HepG2 (cell line): Measurements from ENCODE around the gene FALEC. TPM values are rescaled to one million over a fixed set of nuclear protein-coding genes. Genes with fewer than 3 reads are reported as not detected.

Experiments used
- ATF7-NPFF ChIP-seq: sonication (generic); formaldehyde crosslinking; IDR thresholded peaks from 2 replicates; pipeline ENCODE4 v1.8.1; 2023; ENCODE audit warnings: mild to moderate bottlenecking, low read depth, missing genetic modification reagents, moderate library complexity
- CAMTA2 ChIP-seq: sonication (generic); formaldehyde crosslinking; IDR thresholded peaks from 2 replicates; pipeline ENCODE4 v1.4.0; 2020; ENCODE audit warnings: mild to moderate bottlenecking, missing genetic modification reagents, borderline replicate concordance
- CBX2 ChIP-seq, 2 experiments: fragments of 200-600 bp in 1 of 2; sonication (generic); formaldehyde crosslinking in 1 of 2; IDR thresholded peaks; 2 replicates each; pipeline versions ENCODE4 v1.7.0 to v1.8.1; 2018 to 2022; ENCODE audit warnings: low read depth in 2 of 2, low read length in 1 of 2, mild to moderate bottlenecking in 1 of 2, missing genetic modification reagents in 1 of 2
- EED ChIP-seq: sonication (generic); formaldehyde crosslinking; IDR thresholded peaks from 2 replicates; pipeline ENCODE4 v1.5.0; 2020; ENCODE audit warnings: mild to moderate bottlenecking, missing genetic modification reagents
- GATA4 ChIP-seq: sonication (generic); IDR thresholded peaks from 2 replicates; pipeline ENCODE4 v1.6.1; 2016; ENCODE audit warnings: antibody characterized with exemption, low read depth, borderline replicate concordance
- GZF1 ChIP-seq: sonication (generic); formaldehyde crosslinking; IDR thresholded peaks from 2 replicates; pipeline ENCODE4 v1.5.1; 2020; ENCODE audit warnings: mild to moderate bottlenecking, missing genetic modification reagents
- HOXA7 ChIP-seq: sonication (generic); formaldehyde crosslinking; IDR thresholded peaks from 2 replicates; pipeline ENCODE4 v1.8.1; 2022; ENCODE audit warnings: mild to moderate bottlenecking, missing genetic modification reagents, moderate library complexity
- KLF15 ChIP-seq: sonication (generic); formaldehyde crosslinking; IDR thresholded peaks from 2 replicates; pipeline ENCODE4 v1.8.1; 2023; ENCODE audit warnings: borderline replicate concordance, mild to moderate bottlenecking, inconsistent platforms, missing genetic modification reagents, mixed read lengths
- KLF16 ChIP-seq, 2 experiments: sonication (generic) in 1 of 2; formaldehyde crosslinking in 1 of 2; IDR thresholded peaks; 2 replicates each; pipeline versions ENCODE4 v1.6.1 to v1.8.0; 2016 to 2023; ENCODE audit warnings: missing genetic modification reagents in 2 of 2, missing compliant biosample characterization in 1 of 2
- KLF6 ChIP-seq: IDR thresholded peaks from 2 replicates; pipeline ENCODE4 v1.8.0; 2016; ENCODE audit warnings: missing biosample characterization, missing genetic modification reagents
- NCOR1 ChIP-seq: fragments of 200-600 bp; sonication (generic); IDR thresholded peaks from 2 replicates; pipeline ENCODE4 v1.7.0; 2017; ENCODE audit warnings: antibody characterized with exemption, low read length, borderline replicate concordance
- NRL ChIP-seq: sonication (generic); formaldehyde crosslinking; IDR thresholded peaks from 2 replicates; pipeline ENCODE4 v1.5.0; 2020; ENCODE audit warnings: missing genetic modification reagents, mild to moderate bottlenecking, moderate library complexity, borderline replicate concordance
- POLR2AphosphoS5 ChIP-seq: IDR thresholded peaks from 2 replicates; pipeline ENCODE4 v1.6.1; 2012; ENCODE audit warnings: low read depth, low read length
- RBM39 ChIP-seq: fragments of 200-400 bp; formaldehyde crosslinking; IDR thresholded peaks from one replicate; pipeline ENCODE4 v1.6.1; 2018; ENCODE audit warnings: antibody characterized with exemption, mild to moderate bottlenecking, low read depth, low read length; ENCODE audit not compliant: poor library complexity, severe bottlenecking
- REPIN1 ChIP-seq: sonication (generic); formaldehyde crosslinking; IDR thresholded peaks from 2 replicates; pipeline ENCODE4 v1.8.0; 2022; ENCODE audit warnings: missing genetic modification reagents, low read depth, mild to moderate bottlenecking, borderline replicate concordance
- SIX1 ChIP-seq: sonication (generic); formaldehyde crosslinking; IDR thresholded peaks from 2 replicates; pipeline ENCODE4 v1.4.0; 2020; ENCODE audit warnings: missing genetic modification reagents, borderline replicate concordance
- ZNF335 ChIP-seq: sonication (generic); formaldehyde crosslinking; IDR thresholded peaks from 2 replicates; pipeline ENCODE4 v1.4.0; 2020; ENCODE audit warnings: missing genetic modification reagents
- ZNF616 ChIP-seq: sonication (generic); formaldehyde crosslinking; IDR thresholded peaks from 2 replicates; pipeline ENCODE4 v1.5.0; 2020; ENCODE audit warnings: low read depth, mild to moderate bottlenecking, missing genetic modification reagents
- ZNF768 ChIP-seq: sonication (generic); formaldehyde crosslinking; IDR thresholded peaks from 2 replicates; pipeline ENCODE4 v1.4.0; 2020; ENCODE audit warnings: missing genetic modification reagents
- polyA plus RNA-seq, 8 experiments: library from polyadenylated mRNA; depleted of rRNA in 3 of 8; stranded (reverse) in 7 of 8; unstranded in 1 of 8; fragments of >200 nt; fragmentation: Illumina TruSeq in 4 of 8; extraction: Trizol in 4 of 8; gene quantifications; 2 replicates each; pipeline versions ENCODE4 v1.2.1 to v1.2.3, GENCODE V29; 2011 to 2016; ENCODE audit warnings: low read depth in 4 of 8, missing spikeins in 1 of 8, mixed read lengths in 1 of 8; ENCODE audit not compliant: insufficient read depth in 1 of 8
- total RNA-seq, 5 experiments: library from RNA; depleted of rRNA; stranded (reverse); fragments of >200 nt; fragmentation: Illumina TruSeq; extraction: Trizol; gene quantifications; 2 replicates each; pipeline ENCODE4 v1.2.3, GENCODE V29; 2016; ENCODE audit warnings: low read depth in 1 of 5
- TF ChIP-seq, protein P1 (sequence below): sonication (generic); formaldehyde crosslinking; IDR thresholded peaks from 2 replicates; pipeline ENCODE4 v1.5.0; 2020; ENCODE audit warnings: missing genetic modification reagents, mild to moderate bottlenecking, borderline replicate concordance
- TF ChIP-seq, protein P2 (sequence below): IDR thresholded peaks from 2 replicates; pipeline ENCODE4 v1.6.1; 2018; ENCODE audit warnings: missing genetic modification reagents, mild to moderate bottlenecking, missing compliant biosample characterization
- TF ChIP-seq, protein P3 (sequence below): sonication (generic); formaldehyde crosslinking; conservative IDR thresholded peaks from 2 replicates; pipeline ENCODE4 v1.8.0; 2022; ENCODE audit warnings: missing genetic modification reagents
- TF ChIP-seq, protein P4 (sequence below), 2 experiments: fragments of 450-650 bp in 1 of 2; sonication (generic) in 1 of 2; formaldehyde crosslinking; IDR thresholded peaks; 2 replicates each; pipeline versions ENCODE4 v1.5.0 to v1.8.0; 2020 to 2022; ENCODE audit warnings: mild to moderate bottlenecking in 1 of 2, missing genetic modification reagents in 1 of 2

Gene FALEC
- total and polyA plus RNA-seq, 2 of the 13 experiments (the other 11 are each of a cell fraction or from before 2014, with no cell fraction given), result 0.33 to 0.71 TPM

DNA sequence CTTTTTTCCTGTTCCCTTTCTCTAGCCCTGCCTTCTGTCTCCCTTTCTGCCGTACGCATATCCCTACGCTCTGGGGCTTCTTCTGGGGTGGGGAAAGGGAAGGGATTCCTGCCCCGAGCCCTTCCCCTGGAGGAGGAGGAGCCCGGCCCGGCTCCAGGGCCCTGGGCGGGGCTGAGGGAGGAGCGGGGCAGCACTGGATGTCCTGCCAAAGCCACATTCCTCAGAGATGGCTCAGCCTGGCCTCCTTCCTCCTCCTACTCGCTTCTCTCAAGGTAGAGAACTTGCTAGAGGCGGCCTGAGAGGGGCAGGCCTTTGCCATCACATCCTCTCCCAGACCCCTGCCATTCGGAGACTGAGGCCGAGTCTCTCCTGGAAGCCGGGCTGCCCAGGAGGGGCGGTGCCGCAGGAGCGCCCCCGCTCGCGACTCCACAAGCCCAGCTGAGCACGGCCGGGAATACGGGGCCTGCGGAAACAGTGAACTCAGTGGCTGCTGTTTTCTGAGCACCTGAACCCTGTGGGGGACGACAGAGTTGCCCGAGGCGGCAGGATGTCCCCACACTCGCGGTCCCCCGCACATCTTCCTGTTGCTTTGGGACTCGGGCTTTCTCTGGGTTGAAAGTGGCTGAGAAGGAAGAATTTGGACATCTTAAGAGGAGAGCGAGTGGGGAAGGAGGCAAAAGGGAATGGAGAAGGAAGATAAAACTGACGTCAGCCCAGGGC is 45.9 kb downstream of the FALEC start (continued):
- TF ChIP-seq, protein P1, sequence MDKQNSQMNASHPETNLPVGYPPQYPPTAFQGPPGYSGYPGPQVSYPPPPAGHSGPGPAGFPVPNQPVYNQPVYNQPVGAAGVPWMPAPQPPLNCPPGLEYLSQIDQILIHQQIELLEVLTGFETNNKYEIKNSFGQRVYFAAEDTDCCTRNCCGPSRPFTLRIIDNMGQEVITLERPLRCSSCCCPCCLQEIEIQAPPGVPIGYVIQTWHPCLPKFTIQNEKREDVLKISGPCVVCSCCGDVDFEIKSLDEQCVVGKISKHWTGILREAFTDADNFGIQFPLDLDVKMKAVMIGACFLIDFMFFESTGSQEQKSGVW (CRISPR knock-in tag), result no peak
- 0 out of 2 replicates have a peak, but pooled peaks have one; percentile 43 for TF ChIP-seq ATF7-NPFF
- TF ChIP-seq CAMTA2 (CRISPR knock-in tag), result no peak
- no peak for TF ChIP-seq EED (CRISPR knock-in tag)
- no peak for TF ChIP-seq ZNF335 (CRISPR knock-in tag)
- TF ChIP-seq ZNF616 (CRISPR knock-in tag), result 0 out of 2 replicates have a peak, but pooled peaks have one; percentile 40
- TF ChIP-seq KLF6 (CRISPR knock-in tag), result 0 out of 2 replicates have a peak, but pooled peaks have one; percentile 30
- TF ChIP-seq GZF1 (CRISPR knock-in tag), result no peak
- no peak for TF ChIP-seq NCOR1
- no peak for TF ChIP-seq RBM39
- TF ChIP-seq KLF16 (CRISPR knock-in tag; IDR thresholded peaks at IDR 0.05), result no peak; a peak in 1 of 4 replicates
- no peak for TF ChIP-seq CBX2 (IDR thresholded peaks at IDR 0.05; ENCODE audit: low read depth, low read length)
- no peak for TF ChIP-seq CBX2 (CRISPR knock-in tag; IDR thresholded peaks at IDR 0.05; ENCODE audit: low read depth)
- peak; percentile 52 for TF ChIP-seq POLR2AphosphoS5
- TF ChIP-seq, protein P2, sequence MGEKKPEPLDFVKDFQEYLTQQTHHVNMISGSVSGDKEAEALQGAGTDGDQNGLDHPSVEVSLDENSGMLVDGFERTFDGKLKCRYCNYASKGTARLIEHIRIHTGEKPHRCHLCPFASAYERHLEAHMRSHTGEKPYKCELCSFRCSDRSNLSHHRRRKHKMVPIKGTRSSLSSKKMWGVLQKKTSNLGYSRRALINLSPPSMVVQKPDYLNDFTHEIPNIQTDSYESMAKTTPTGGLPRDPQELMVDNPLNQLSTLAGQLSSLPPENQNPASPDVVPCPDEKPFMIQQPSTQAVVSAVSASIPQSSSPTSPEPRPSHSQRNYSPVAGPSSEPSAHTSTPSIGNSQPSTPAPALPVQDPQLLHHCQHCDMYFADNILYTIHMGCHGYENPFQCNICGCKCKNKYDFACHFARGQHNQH (CRISPR knock-in tag), result no peak
- TF ChIP-seq ZNF768 (CRISPR knock-in tag), result no peak; the same call in 1 of the 2 replicates
- TF ChIP-seq HOXA7 (CRISPR knock-in tag), result no peak
- TF ChIP-seq SIX1 (CRISPR knock-in tag), result no peak
- TF ChIP-seq NRL (CRISPR knock-in tag), result 0 out of 2 replicates have a peak, but pooled peaks have one; percentile 12
- peak; percentile 40; the same call in 1 of the 2 replicates for TF ChIP-seq GATA4
- no peak; the same call in 1 of the 2 replicates for TF ChIP-seq REPIN1
- TF ChIP-seq, protein P3, sequence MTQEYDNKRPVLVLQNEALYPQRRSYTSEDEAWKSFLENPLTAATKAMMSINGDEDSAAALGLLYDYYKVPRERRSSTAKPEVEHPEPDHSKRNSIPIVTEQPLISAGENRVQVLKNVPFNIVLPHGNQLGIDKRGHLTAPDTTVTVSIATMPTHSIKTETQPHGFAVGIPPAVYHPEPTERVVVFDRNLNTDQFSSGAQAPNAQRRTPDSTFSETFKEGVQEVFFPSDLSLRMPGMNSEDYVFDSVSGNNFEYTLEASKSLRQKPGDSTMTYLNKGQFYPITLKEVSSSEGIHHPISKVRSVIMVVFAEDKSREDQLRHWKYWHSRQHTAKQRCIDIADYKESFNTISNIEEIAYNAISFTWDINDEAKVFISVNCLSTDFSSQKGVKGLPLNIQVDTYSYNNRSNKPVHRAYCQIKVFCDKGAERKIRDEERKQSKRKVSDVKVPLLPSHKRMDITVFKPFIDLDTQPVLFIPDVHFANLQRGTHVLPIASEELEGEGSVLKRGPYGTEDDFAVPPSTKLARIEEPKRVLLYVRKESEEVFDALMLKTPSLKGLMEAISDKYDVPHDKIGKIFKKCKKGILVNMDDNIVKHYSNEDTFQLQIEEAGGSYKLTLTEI (CRISPR knock-in tag), result no peak
- no peak for TF ChIP-seq KLF15 (CRISPR knock-in tag)
- TF ChIP-seq, protein P4, sequence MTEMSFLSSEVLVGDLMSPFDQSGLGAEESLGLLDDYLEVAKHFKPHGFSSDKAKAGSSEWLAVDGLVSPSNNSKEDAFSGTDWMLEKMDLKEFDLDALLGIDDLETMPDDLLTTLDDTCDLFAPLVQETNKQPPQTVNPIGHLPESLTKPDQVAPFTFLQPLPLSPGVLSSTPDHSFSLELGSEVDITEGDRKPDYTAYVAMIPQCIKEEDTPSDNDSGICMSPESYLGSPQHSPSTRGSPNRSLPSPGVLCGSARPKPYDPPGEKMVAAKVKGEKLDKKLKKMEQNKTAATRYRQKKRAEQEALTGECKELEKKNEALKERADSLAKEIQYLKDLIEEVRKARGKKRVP (CRISPR knock-in tag; IDR thresholded peaks at IDR 0.05), result peak in 1 of 2 experiments; percentile 9; a peak in 1 of 4 replicates
